Ovary (tissue), 3 donors: Measurements from ENCODE around the gene CATSPERB.

ENCODE experiments used
- CTCF ChIP-seq, 3 donors: fragments of 450-650 bp in 2 of 3; fragments of 200-600 bp in 1 of 3; IDR thresholded peaks; one replicate each; pipeline versions ENCODE4 v1.5.1 to v1.8.0; 2016 to 2022; ENCODE audit warnings: antibody characterized with exemption in 3 of 3, mild to moderate bottlenecking in 1 of 3
- EP300 ChIP-seq: sonication (generic); formaldehyde crosslinking; IDR thresholded peaks from one replicate; pipeline ENCODE4 v1.6.1; 2017; ENCODE audit warnings: antibody characterized with exemption
- donor health status: DM: no; HTN: no; CAD: no.

- no peak for TF ChIP-seq CTCF (IDR thresholded peaks at IDR 0.05)
- TF ChIP-seq EP300 = no peak
These were observed 149.1 kb downstream of the CATSPERB start for GRCh38 chr14:91582761-91583160.
